T-helper 2 cell treated with Interferon-gamma antibody and Interleukin-4, amounts not matched to agents 100 ng/mL and 5 ng/mL, for 36 hours (primary cell): ENCODE results near the gene PLRG1. TPM values are rescaled to one million over a fixed set of nuclear protein-coding genes. Genes with fewer than 3 reads are reported as not detected.

ENCODE experiments used
- intact Hi-C: fragments of 100-400 bp; cut with micrococcal nuclease; formaldehyde crosslinking; loops from one replicate; pipeline ENCODE4 v1.15.1; 2023
- total RNA-seq: library from RNA; stranded (reverse); gene quantifications from 2 replicates; pipeline ENCODE4 v1.2.3, GENCODE V29; 2022

The PLRG1 gene
- total RNA-seq, 1 donor from 2014 or later: 80.9 TPM

- intact Hi-C loops: no loop called here
Observed at GRCh38 chr4:154574311-154574710, 24.1 kb upstream of the PLRG1 start.

GRCh38 chr4:154573190-154573870 lies 23.1 kb upstream of the PLRG1 start:
- intact Hi-C loops: no loop called here

- intact Hi-C loops: no loop called here
Observed at GRCh38 chr4:154569584-154569983, 19.4 kb upstream of the PLRG1 start.

- intact Hi-C loops: no loop called here
Observed at GRCh38 chr4:154569028-154569427, 18.8 kb upstream of the PLRG1 start.

GRCh38 chr4:154566639-154567204 lies 16.5 kb upstream of the PLRG1 start:
- intact Hi-C loops: no loop called here

GRCh38 chr4:154565704-154566103 lies 15.5 kb upstream of the PLRG1 start:
- intact Hi-C loops: no loop called here

GRCh38 chr4:154564311-154564710 lies 14.1 kb upstream of the PLRG1 start:
- intact Hi-C loops: no loop called here

GRCh38 chr4:154562697-154563254 lies 12.6 kb upstream of the PLRG1 start, which contains the start of gene FGB:
TSS of gene FGB (plus strand) at chr4:154563011. CDS start at chr4:154563019, 8 bp downstream.
- intact Hi-C loops: no loop called here

- intact Hi-C loops: no loop called here
Observed at GRCh38 chr4:154560824-154561231, 10.6 kb upstream of the PLRG1 start.

GRCh38 chr4:154560419-154560801 lies 10.2 kb upstream of the PLRG1 start:
- intact Hi-C loops: no loop called here

- intact Hi-C loops: loop anchor here (1.0 to 10.0 kb wide), 4 partner anchors 59 to 1785 kb away; partner anchors contain the start of genes ARFIP1, MND1 and TIGD4
Observed at GRCh38 chr4:154559494-154560418, 9.6 kb upstream of the PLRG1 start.

GRCh38 chr4:154559141-154559493 lies 8.9 kb upstream of the PLRG1 start:
- intact Hi-C loops: loop anchor here (1.0 to 10.0 kb wide), 4 partner anchors 59 to 1784 kb away; partner anchors contain the start of genes ARFIP1, MND1 and TIGD4

- intact Hi-C loops: loop anchor here (1.0 to 10.0 kb wide), 8 partner anchors 66 to 1777 kb away; partner anchors contain the start of genes ARFIP1, LRAT, MND1 and TIGD4
Observed at GRCh38 chr4:154551872-154552686, 1.9 kb upstream of the PLRG1 start.

GRCh38 chr4:154545689-154546088 lies 4.5 kb downstream of the PLRG1 start:
- intact Hi-C loops: no loop called here

- intact Hi-C loops: no loop called here
Observed at GRCh38 chr4:154542271-154542879, 7.8 kb downstream of the PLRG1 start.

- intact Hi-C loops: no loop called here
Observed at GRCh38 chr4:154534296-154534695, 15.9 kb downstream of the PLRG1 start.

- intact Hi-C loops: no loop called here
Observed at GRCh38 chr4:154529728-154530519, 20.3 kb downstream of the PLRG1 start.

GRCh38 chr4:154528869-154529268 lies 21.3 kb downstream of the PLRG1 start:
- intact Hi-C loops: no loop called here

- intact Hi-C loops: no loop called here
Observed at GRCh38 chr4:154527308-154527707, 22.9 kb downstream of the PLRG1 start.
